ENCODE measurements around the gene DHRS11. TPM values are rescaled to one million over a fixed set of nuclear protein-coding genes. Genes with fewer than 3 reads are reported as not detected.

The DHRS11 gene
- total RNA-seq, 1 experiment from 2014 or later: 11.8 TPM

DNA sequence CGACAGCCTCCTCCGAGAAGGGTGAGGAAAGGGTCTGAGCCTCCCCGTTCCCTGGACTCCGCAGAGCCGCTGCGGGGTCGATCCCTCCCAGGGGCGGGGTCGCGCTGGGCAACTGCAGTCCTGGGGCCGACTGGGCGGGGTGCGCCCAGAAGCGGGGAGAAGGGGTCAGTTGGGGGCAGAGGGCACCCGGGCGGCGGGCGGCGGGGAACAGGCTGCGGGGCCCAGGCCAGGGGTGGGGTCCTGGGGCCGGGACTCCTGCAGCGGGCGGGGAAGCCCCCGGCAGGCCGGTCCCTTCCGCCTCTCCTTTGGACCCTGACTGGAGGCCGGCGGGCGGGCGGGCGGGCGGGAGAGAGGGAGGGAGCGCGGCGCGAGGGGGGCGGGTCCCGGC is 46.6 kb upstream of the DHRS11 start:
- in situ Hi-C loops (cut with HindIII; ENCODE audit: low pct_unique_long_range_greater_than_20kb, low sequenced_read_pairs): no loop called here
- POLR2A ChIA-PET: interaction anchor here (0.8 kb wide), 1 partner anchor 572 kb away, joined by 3 read pairs; no protein-coding TSS in a partner anchor

DNA sequence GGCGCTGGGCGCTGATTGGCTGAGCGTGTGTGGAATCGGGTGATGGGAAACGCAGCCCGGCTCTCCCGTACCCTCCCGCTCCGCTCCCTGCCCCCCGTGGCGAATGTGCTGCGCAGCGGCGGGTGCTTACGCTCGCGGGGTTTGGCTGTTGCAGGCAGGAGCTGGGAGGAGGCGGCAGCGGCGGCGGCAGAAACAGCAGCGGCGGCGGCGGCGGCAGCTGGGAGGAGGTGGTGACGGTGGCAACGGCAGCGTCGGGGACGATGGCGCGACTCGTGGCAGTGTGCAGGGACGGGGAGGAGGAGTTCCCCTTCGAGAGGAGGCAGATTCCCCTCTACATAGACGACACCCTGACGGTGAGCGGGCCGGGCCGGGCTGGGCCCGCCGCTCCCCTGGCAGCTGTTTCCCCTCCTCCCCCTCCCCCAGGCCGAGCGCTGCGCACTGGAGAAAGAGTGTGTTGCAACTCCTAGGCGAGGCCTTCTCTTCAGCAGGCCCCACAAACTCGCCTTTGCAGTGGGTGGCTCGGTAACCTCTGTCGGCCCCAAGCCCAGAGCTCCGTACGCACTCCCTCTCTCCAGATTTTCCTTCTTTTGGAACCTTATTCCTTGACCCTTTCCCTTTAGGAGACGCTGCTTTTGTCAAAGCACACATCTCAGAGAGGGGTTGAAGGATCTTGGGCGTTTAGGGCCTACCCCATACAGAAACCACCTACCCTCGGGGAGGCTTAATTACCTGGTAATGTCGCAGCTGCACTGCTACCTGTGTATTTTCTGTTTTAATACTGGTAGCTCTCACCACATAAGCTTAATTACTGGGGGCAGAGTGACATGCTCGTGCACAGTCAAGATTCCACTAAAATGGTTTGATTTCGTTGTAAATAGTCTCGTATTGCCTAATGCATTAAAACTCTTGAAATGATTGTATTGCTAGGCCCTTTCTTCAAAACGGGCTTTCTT is 45.9 kb upstream of the DHRS11 start:
- DNase-seq (ENCODE audit: low read depth, low spot score) (peak; percentile 43), ATAC-seq (peak; percentile 90)
- Histone ChIP-seq H3K4me1 (ENCODE audit: control insufficient read depth, insufficient read depth, low read length) (peaks cover 10% of the 10 kb centered on the region), H3K4me3 (ENCODE audit: low read depth in 2 of 2, low read length in 2 of 2) (peak overlapping the region; percentile 77 to 90), H3K27me3 (ENCODE audit: control insufficient read depth, insufficient read depth, low read length) (no peaks in the 10 kb centered on the region), H3K27ac (ENCODE audit: low read length) (peak overlapping the region; percentile 89), H3K36me3 (ENCODE audit: control insufficient read depth, insufficient read depth, low read length) (peaks cover 9% of the 10 kb centered on the region), H3K9me3 (ENCODE audit: control insufficient read depth, insufficient read depth, low read depth, low read length) (no peaks in the 10 kb centered on the region)
- ChIA-PET POLR2A (interaction anchor here (0.8 kb wide), 1 partner anchor 571 kb away, joined by 3 read pairs; no protein-coding TSS in a partner anchor), CTCF (no interaction called here)
- intact Hi-C loops (cut with micrococcal nuclease; ENCODE audit: unreplicated experiment): no loop called here
- no TSS peak for BruUV-seq (replicated peaks)
- in situ Hi-C loops (cut with HindIII; ENCODE audit: low pct_unique_long_range_greater_than_20kb, low sequenced_read_pairs): no loop called here
- TF ChIP-seq TCF7L2 (IDR thresholded peaks at IDR 0.05; ENCODE audit: low read depth, low read length): no peak
- TF ChIP-seq, protein P1, sequence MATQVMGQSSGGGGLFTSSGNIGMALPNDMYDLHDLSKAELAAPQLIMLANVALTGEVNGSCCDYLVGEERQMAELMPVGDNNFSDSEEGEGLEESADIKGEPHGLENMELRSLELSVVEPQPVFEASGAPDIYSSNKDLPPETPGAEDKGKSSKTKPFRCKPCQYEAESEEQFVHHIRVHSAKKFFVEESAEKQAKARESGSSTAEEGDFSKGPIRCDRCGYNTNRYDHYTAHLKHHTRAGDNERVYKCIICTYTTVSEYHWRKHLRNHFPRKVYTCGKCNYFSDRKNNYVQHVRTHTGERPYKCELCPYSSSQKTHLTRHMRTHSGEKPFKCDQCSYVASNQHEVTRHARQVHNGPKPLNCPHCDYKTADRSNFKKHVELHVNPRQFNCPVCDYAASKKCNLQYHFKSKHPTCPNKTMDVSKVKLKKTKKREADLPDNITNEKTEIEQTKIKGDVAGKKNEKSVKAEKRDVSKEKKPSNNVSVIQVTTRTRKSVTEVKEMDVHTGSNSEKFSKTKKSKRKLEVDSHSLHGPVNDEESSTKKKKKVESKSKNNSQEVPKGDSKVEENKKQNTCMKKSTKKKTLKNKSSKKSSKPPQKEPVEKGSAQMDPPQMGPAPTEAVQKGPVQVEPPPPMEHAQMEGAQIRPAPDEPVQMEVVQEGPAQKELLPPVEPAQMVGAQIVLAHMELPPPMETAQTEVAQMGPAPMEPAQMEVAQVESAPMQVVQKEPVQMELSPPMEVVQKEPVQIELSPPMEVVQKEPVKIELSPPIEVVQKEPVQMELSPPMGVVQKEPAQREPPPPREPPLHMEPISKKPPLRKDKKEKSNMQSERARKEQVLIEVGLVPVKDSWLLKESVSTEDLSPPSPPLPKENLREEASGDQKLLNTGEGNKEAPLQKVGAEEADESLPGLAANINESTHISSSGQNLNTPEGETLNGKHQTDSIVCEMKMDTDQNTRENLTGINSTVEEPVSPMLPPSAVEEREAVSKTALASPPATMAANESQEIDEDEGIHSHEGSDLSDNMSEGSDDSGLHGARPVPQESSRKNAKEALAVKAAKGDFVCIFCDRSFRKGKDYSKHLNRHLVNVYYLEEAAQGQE (IDR thresholded peaks at IDR 0.05; ENCODE audit: insufficient read depth in 1 of 2, low read depth in 2 of 2, low read length in 1 of 2): 0 out of 4 replicates have a peak, but pooled peaks of 1 of the 2 experiments have one; percentile 22
- TF ChIP-seq SIN3A (IDR thresholded peaks at IDR 0.05; ENCODE audit: borderline replicate concordance, insufficient read depth, low read depth, low read length): peak; percentile 85; the same call in 1 of the 2 replicates

More for the DNA sequence above, 46.6 kb upstream of the DHRS11 start:
- CTCF ChIA-PET: no interaction called here
- Histone ChIP-seq H3K4me3 (ENCODE audit: low read depth in 2 of 2, low read length in 2 of 2) (peak overlapping the region; percentile 90 to 91), H3K9me3 (ENCODE audit: control insufficient read depth, insufficient read depth, low read depth, low read length) (no peaks in the 10 kb centered on the region), H3K36me3 (ENCODE audit: control insufficient read depth, insufficient read depth, low read length) (peaks cover 9% of the 10 kb centered on the region), H3K4me1 (ENCODE audit: control insufficient read depth, insufficient read depth, low read length) (peaks cover 10% of the 10 kb centered on the region), H3K27ac (ENCODE audit: low read length) (peak overlapping the region; percentile 70; the same call in 1 of the 2 replicates), H3K27me3 (ENCODE audit: control insufficient read depth, insufficient read depth, low read length) (no peaks in the 10 kb centered on the region)
- ATAC-seq (peak; percentile 85), DNase-seq (ENCODE audit: low read depth, low spot score) (no peak)
- intact Hi-C loops (cut with micrococcal nuclease; ENCODE audit: unreplicated experiment): no loop called here
- TF ChIP-seq SIN3A (IDR thresholded peaks at IDR 0.05; ENCODE audit: borderline replicate concordance, insufficient read depth, low read depth, low read length): no peak
- BruUV-seq (replicated peaks): no TSS peak

DNA sequence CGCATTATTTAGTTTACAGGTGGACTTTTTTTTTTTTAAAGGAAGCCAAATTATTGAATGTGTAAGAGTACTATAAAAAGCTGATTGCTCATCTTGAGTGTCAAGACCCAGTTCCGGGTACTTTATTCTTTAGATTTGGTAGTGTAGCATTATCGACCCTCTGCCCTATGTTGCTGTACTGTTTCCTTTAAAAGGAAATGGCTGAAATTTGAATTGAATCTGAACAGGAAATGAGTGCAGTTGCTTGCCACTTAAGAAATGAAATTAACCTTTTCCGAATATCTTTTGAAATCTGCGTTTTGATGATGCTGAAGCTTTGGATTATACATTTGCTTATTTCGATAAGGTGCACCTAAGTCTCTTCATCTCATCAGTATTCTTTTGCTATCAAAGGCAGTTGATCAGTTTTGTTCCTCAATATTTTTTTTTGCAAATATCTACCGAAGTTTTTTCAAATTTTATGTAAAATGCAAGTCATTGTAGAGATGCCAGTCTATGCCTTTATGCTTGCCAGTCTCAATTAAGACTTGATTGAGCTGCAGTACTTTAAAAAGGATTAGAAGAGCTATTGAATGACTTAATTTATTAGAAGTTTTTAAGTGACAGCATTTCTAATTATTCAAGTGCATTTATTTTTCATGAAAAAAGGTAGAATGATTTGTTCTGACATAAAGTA is 45.1 kb upstream of the DHRS11 start:
- in situ Hi-C loops (cut with HindIII; ENCODE audit: low pct_unique_long_range_greater_than_20kb, low sequenced_read_pairs): no loop called here
- Histone ChIP-seq H3K9me3 (ENCODE audit: control insufficient read depth, insufficient read depth, low read depth, low read length) (no peaks in the 10 kb centered on the region), H3K27ac (ENCODE audit: low read length) (peak overlapping the region; percentile 89), H3K36me3 (ENCODE audit: control insufficient read depth, insufficient read depth, low read length) (peaks cover 9% of the 10 kb centered on the region), H3K4me3 (ENCODE audit: low read depth in 2 of 2, low read length in 2 of 2) (peak overlapping the region; percentile 77 to 90), H3K27me3 (ENCODE audit: control insufficient read depth, insufficient read depth, low read length) (no peaks in the 10 kb centered on the region), H3K4me1 (ENCODE audit: control insufficient read depth, insufficient read depth, low read length) (peaks cover 10% of the 10 kb centered on the region)
- BruUV-seq (replicated peaks): no TSS peak
- intact Hi-C loops (cut with micrococcal nuclease; ENCODE audit: unreplicated experiment): no loop called here
- CTCF ChIA-PET: no interaction called here
- DNase-seq (ENCODE audit: low read depth, low spot score): no peak
- POLR2A ChIA-PET: no interaction called here
- no peak for TF ChIP-seq POLR2AphosphoS5 (IDR thresholded peaks at IDR 0.05; ENCODE audit: low read depth, low read length)
- ATAC-seq: no peak

Data from Panc1 (cell line).